HG03064 (cell line): ENCODE measurements around the gene ALDOA.
"Not testable (repeated sequence)": the region's sequence is repeated elsewhere in the genome, so short reads cannot be mapped to it uniquely, and the experiment has no call there.

Source experiments
- ATAC-seq: cut with Tn5 transposase; IDR thresholded peaks from one replicate; pipeline ENCODE4 v1.9.1; 2021; ENCODE audit warnings: low read depth; ENCODE audit not compliant: unreplicated experiment

The ALDOA gene

DNA sequence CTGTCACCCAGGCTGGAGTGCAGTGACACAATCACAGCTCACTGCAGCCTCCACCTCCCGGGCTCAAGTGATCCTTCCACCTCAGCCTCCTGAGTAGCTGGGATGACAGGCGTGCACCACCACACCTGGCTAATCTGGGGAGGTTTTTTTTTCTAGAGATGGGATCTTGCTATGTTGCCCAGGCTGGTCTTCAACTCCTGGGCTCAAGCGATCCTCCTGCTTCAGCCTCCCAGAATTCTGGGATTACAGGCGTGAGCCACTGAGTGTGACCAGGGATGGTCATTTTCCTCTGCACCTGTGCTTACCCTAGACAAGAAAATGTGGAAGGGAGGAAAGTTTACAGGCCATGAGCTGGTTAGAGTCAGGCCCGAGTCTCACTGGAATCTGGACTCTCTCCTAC lies 24.9 kb upstream of the ALDOA start:
- not testable (repeated sequence) for ATAC-seq

DNA sequence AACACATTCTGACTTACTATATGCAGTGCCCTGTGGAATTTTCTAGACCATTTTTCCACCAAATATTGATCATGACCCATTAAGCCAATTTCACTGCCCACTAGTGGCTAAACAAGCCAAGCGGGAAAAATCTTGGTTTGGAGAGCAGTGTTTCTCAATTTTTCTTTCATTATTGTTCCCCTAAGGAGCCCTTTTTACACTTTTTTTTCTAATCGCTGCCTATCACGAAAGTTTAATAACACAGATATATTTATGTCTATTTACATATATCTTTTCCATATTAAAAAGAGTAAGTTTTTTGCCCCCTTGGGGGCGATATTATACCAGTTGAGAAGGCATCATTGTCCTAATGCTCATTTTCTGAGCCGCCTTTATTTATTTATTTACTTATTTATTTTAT lies 23.7 kb upstream of the ALDOA start:
- no peak for ATAC-seq

DNA sequence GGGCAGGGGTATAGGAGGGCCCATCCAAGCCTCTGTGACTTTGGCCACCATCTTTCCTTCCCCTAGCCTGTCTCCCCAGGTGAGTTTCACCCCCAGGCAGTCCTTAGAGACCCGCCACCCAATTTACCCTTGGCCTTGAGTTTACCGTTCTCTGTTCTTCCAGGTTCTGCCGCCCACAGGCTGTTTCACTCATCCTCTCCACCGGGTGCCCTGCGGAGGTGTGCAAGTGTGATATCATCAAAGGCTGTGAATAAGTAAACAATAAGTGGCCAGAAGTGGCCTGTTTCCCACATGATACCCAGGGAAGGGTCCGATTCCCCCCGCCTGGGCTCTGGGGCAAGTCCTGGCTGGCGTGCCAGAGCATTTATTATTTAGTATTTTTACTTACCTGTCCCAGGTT lies 19.4 kb upstream of the ALDOA start:
- no peak for ATAC-seq

GRCh38 chr16:30046588-30046987 lies 19.0 kb upstream of the ALDOA start:
- ATAC-seq: no peak

DNA sequence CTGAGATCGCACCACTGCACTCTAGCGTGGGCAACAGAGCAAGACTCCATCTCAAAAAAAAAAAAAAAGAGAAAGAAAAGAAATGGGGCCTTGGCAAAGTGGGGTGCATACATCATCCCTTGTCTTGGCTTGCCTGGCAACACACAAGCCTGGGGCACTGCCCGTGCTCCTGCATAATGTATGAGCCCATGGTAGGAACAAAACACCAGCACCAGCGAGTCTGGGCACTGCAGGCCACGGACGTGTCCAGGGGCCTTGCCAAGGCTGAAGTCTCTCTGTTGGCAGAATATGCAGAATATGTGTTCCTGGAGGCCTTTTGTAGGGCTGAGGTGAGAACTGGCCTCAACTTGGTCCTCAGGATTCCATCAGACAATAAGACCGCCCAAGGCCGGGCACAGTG lies 15.7 kb upstream of the ALDOA start:
- no peak for ATAC-seq

DNA sequence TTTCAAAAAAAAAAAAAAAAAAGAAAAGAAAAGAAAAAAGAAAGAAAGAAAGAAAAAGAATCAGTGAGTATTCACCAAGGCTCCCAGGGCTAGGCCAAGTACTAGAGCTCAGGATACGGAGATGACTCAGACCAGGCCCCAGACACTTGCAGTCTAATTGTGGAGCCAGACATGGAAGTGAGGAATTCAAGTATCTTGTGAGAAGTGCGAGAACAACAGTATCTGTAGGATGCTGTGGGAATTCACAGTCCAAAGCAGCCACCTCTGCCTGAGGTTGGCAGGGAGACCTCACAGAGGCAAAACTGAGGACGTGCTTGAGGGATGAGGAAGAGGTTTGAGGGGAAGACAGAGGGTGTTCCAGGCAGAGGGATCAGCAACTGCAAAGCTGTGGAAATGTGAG lies 14.0 kb upstream of the ALDOA start:
- no peak for ATAC-seq

DNA sequence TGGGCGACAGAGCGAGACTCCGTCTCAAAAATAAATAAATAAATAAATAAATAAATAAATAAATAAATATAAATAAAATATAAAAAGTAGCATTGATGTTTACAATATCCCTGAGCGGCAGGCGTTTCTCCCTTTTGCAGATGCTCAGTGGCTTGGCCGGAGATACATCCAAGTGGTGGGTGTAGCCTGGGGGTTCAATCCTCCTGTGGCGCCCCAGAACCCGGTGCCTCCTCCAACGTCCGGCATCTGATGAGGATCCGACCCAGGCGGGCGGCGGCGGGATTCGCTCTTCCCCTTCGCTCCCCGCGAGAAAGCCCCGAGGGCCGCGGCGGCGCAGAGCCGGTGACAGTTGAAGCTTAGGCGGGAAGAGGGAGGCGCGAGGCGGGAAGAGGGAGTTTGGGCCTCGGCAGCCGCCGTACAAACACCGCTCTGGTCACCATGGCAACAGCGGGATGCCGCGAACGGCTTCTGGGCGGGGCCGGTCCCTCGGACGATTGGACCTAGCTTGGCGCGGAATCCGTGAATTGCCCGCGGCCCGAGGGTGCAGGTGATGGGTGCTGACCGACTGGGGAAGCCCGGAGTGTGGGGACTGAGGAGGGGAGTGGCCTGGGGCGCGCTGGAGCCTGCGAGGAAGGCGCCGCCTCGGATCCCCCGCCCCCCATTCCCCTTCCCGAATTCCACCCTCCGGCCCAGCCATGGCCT lies 12.7 kb upstream of the ALDOA start:
- no peak for ATAC-seq

- ATAC-seq: no peak
Measured at GRCh38 chr16:30053376-30054015, 12.1 kb upstream of the ALDOA start.

DNA sequence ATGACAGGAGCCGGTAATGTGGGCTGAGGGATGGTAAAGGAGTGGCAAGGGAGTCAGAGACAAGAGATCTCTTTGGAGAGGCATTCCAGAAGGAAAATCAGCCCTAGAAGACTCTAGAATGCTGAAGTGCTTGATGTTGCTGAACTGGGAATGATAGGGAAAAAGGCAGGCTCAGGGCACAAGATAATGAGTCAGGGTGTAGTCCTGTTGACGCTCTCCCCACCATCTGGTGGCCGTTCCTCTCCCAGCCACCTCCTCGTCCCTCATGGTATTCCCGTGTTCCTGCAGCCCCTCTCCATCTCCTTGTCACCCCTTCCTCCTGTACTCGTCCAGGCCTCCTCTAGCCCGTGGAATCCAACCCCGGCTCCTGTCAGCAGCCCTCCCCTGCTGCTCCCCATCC lies 11.1 kb upstream of the ALDOA start:
- no peak for ATAC-seq

- no peak for ATAC-seq
Measured at GRCh38 chr16:30054959-30055553, 10.5 kb upstream of the ALDOA start.

DNA sequence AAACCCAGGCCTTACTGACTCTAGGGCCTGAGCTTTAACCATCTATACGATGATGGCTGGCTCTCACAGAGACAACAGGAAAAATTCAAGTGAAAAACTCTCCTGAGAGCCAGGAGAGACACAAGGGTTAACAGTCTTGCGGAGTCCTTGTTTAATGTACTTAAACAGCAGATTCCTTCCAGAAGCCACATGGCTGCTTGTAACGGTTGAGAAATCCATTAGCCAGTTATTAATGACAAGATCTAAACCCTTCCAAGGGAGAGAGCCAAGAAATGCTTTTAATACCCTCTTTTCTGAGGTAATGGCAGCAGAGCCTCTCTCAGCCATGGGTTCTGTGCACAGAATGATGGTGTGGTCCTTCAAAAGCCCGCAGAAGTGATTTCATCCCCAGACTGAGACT lies 5.2 kb upstream of the ALDOA start:
- ATAC-seq: no peak

DNA sequence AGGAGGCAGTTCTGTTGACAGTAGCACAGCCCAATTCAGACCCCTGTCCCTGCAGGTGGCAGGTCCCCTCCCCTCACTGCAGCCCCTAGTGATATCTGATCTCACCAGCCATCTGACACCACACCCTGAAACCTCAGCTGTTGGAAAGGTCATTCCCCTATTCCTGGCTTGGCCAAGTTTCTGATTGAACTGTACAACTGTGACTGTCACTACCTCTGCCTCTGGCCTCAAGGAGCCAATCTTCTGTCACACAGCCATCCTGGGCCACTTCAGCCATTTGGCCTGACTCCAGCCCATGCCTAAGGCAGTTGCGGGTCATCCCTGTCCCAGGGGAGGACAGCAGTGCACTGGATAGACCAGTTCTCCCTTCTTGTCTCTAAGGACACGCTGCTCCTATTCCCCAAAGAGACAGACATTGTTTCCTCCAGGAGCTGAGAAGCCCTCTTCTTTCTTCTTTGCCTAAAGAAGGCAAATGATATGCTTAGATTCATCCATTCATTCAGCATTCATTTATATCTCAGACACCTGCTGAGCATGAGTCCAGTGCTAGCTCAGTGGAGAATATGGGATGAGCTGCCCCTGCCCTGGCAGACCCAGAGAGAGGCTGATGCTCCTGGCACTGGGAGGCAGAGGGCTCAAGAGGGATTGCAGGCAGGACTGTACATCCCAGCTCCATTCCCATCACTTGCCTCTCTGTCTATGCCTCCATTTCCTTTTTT lies 4.6 kb upstream of the ALDOA start:
- ATAC-seq: no peak

- ATAC-seq: no peak
Measured at GRCh38 chr16:30063278-30063892, 2.2 kb upstream of the ALDOA start.

GRCh38 chr16:30063893-30064728 lies 1.4 kb upstream of the ALDOA start:
- ATAC-seq: peak; percentile 35

DNA sequence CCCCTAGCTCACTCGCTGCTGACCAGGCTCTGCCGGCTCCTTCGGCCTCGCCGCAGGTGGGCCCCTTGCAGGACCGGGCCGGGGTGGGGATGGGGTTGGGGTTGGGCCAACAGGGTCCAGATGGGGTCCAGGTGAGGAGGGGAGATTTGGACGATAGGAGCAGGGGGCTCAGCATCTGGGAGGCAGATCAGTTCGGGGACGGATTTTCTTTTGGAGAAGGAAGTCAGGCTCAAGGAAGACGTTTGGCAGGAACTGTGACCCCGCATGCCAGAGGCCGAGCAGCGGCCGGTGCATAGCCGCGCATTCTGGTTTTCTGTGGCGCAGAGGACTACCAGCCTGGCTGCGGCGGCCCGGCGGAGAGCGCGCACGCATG lies 845 bp upstream of the ALDOA start:
- ATAC-seq: peak; percentile 7

DNA sequence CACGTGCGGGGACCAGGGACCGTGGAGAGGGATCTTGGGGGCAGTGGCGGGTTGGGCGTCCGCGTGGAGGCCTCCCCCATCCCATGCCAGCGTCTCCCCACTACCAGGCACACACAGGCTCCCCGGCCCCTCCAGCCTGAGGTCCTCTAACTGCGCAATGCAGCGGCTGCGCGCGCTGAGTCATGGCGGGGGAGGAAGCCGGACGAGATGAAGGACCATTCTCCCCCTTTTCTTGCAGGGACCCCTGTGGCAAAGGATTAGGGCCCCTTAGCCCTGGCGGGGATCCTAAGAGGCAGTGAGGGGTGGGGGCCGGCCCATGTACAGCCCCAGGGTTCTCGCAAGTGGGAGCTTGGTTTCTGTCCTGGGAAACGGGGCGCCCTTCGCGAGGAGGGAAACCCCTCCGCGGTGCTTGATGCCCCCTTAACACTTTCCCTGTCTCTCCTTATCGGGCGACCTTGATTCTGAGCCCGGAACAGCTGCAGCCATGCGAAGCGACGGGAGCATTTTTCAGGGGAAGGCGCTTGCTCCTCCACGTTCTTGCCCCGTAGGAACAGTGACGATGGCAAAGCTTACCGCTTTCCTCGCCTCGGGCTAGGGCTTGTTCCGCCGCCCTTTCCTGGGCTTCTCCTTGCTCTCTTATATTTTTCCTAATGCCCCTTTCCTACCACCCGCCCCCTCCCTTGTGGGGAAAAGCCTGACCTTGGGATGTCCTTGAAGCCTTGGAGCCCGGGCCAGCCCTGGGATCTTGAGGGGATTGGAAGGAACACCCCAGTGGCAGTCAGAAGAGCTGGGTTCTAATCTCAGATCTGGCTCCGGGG lies 592 bp downstream of the ALDOA start:
- ATAC-seq: no peak

DNA sequence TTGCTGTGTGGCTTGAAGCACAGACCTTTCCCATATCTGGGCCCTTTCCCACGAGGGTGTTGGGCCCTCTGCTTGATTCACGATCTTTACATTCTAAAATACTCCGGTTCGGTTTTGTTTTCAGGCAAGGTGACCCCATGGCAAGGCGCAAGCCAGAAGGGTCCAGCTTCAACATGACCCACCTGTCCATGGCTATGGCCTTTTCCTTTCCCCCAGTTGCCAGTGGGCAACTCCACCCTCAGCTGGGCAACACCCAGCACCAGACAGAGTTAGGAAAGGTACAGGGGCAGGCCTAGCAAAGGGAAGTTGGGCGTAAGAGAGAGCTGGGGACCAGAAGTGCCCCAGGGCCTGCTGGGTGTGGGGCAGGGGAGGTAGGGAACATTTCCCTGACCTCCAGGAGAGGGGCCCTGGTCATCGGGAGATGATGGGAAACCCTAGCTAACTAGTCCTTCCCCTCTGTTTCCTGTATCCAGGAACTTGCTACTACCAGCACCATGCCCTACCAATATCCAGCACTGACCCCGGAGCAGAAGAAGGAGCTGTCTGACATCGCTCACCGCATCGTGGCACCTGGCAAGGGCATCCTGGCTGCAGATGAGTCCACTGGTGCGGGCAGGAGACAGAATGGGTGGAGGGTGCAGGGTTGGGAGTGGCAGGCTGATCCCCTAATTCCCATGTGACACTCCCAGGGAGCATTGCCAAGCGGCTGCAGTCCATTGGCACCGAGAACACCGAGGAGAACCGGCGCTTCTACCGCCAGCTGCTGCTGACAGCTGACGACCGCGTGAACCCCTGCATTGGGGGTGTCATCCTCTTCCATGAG lies 1.4 kb downstream of the ALDOA start:
- no peak for ATAC-seq

DNA sequence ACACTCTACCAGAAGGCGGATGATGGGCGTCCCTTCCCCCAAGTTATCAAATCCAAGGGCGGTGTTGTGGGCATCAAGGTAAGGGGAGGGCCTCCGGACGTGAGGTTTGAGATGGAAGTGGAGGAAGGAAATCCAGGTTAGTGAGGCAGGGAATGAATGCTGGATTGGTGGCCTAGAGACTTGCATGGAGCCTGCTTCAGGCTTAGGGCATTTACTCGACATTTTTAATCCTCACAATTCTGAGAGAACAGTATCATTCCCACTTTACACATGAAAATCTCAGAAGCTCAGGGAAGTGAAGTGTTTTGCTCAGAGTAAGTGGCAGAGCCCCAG lies 2.0 kb downstream of the ALDOA start:
- ATAC-seq: no peak

- no peak for ATAC-seq
Measured at GRCh38 chr16:30068333-30068732, 2.8 kb downstream of the ALDOA start.
